GM19099 (cell line): ENCODE measurements around the gene CD2AP.

Experiments
- POLR2A ChIP-seq: IDR thresholded peaks from 3 replicates; pipeline ENCODE4 v1.6.1; 2011; ENCODE audit warnings: low read depth; ENCODE audit not compliant: insufficient read length; ENCODE audit errors: extremely low read depth

Gene CD2AP

GRCh38 chr6:47520282-47520681, 42.7 kb downstream of the CD2AP start:
- no peak for TF ChIP-seq POLR2A

DNA sequence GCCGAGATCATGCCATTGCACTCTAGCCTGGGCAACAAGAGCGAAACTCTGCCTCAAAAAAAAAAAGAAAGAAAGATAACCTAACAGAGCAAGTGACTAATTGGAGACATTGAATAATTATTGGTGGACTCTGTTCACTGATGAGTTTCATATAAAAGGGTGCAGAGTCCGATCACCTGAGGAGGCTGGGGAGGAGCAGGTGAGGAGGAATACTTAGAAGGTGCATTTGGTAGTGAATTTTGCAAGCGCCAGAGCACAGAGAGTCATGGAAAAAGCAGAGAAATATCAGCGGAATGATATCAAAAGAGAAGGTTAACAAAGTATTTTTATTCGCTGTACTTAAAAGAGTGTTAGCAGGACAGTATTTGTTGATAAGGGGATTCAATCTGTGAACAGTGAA, 44.4 kb downstream of the CD2AP start:
- no peak for TF ChIP-seq POLR2A

- no peak for TF ChIP-seq POLR2A
These were observed 46.7 kb downstream of the CD2AP start for GRCh38 chr6:47524136-47524845.

DNA sequence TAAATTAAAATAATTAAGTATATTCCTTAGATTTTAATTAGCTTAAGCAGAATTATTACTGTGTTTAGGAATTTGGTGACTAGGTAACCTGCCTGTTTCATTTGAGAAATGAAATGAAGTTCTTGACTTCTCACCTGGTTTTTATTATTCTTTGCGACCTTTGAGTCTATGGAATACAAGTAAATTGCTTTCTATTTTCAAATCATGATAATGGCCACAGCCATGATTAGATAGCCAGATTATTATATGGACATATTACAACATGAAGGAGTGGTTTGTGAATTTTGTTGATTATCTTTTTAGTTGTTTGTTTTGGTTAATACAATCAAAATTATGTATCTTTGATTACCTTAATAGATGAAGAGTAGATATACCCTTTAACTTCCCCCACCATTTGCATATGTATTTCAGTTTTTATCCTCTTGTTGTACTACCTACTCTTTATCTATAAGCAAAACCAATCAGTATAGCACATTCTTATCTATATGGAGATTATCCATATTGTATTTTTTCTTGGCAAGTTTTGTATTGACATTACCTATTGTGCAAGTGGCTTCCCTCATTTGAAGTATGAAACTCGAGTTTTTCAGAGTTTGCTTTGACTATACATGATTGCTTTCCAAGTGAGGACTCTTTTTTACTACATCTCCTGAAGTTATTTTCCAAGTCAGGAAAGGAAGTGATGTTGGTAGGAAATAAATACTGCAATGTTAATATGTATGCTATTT, 47.9 kb downstream of the CD2AP start:
- TF ChIP-seq POLR2A, result no peak

- TF ChIP-seq POLR2A, result no peak
These were observed 49.7 kb downstream of the CD2AP start for GRCh38 chr6:47527274-47527673.

DNA sequence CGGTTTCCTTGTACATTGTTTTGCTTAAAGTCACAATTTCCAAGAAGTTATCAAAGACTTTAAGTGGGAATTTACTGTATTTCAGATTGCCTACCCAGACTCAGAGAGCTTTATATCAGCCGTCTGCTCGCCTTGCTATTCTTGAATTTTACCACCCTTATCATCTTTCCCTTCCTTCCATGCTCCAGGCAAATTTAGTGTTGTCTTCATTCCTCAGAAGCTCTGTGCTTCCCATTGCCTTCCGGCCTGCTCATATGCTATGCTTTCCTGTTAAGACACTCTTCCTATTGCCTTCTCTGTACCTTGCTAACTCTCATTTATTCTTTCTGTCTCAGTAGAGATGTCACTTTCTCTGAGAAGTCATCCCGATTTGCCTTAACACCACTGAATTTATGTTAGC, 52.1 kb downstream of the CD2AP start:
- no peak for TF ChIP-seq POLR2A

DNA sequence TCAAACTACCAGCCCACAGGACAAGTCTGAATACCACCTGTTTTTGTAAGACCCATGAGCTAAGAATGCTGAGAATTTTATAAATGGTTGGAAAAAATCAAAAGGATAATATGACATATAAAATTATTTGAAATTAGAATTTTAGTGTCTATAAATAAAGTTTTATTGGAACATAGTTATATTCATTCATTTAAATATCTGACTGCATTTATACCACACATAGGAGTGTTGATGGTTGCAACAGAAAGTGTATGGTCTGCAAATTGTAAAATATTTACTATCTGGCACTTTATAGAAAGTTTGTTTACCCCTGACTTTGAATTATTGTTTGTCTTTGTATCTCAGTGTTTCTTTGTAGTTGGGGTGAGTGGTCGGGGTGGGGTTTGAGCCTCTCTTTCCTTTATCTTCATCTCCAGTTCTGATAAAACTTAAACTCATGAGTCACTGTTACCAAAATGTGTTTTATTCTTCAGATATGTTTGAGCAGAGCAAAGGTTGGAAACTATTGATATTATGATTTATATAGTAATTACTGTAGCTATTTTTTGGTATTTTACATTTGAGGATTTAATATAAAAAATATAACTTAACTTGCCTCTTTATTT, 55.5 kb downstream of the CD2AP start:
- TF ChIP-seq POLR2A, result no peak

DNA sequence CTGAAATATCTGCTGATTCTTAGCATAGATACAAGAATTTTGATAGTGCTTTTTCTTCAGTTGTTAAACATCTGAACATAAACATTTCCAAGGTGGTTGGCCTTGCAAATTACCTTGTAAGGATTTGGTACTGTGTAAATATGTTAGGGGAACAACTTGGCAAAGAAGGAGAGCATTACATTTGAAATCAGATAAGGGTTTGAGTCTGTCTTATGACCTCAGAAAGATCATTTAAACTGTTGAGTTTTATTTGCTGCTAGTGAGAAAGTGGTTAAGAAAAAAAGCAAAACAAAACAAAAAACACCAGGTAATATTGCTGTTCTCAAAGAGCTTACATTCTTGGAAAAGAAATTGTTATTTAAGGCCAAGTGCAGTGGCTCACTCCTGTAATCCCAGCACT, 56.5 kb downstream of the CD2AP start:
- TF ChIP-seq POLR2A, result no peak

- TF ChIP-seq POLR2A, result no peak
These were observed 58.0 kb downstream of the CD2AP start for GRCh38 chr6:47535316-47536225.

DNA sequence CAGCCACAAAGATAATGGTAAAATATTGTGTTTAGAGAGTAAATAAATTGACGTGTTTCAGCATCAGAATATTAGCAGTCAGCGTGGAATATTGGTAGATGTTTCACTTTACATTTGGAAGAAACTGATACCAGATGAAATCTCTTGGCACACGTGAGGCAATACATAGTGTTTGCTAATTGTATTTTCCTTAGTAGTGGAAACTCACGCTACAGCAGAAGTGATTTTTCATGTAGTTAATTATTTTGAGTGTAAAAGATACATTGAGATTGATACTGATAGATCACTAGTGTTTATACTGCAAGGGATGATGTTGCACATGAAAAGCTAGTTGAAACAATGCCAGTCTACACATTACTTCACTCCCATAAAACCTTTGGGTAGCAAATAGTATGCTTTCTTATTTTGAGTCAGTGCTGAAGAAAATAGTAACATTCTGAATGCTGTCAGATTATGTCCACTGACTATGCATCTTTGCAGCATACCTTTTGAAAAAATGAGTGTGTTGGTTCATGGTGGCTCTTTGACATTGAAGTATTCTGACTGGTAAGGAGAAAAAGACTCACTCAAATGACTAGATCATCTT, 59.3 kb downstream of the CD2AP start:
- no peak for TF ChIP-seq POLR2A

GRCh38 chr6:47545223-47545622, 67.6 kb downstream of the CD2AP start:
- no peak for TF ChIP-seq POLR2A

- no peak for TF ChIP-seq POLR2A
These were observed 74.1 kb downstream of the CD2AP start for GRCh38 chr6:47551670-47552069.

- TF ChIP-seq POLR2A, result no peak
These were observed 74.7 kb downstream of the CD2AP start for GRCh38 chr6:47552319-47552718.

- no peak for TF ChIP-seq POLR2A
These were observed 85.6 kb downstream of the CD2AP start for GRCh38 chr6:47563162-47563561.

DNA sequence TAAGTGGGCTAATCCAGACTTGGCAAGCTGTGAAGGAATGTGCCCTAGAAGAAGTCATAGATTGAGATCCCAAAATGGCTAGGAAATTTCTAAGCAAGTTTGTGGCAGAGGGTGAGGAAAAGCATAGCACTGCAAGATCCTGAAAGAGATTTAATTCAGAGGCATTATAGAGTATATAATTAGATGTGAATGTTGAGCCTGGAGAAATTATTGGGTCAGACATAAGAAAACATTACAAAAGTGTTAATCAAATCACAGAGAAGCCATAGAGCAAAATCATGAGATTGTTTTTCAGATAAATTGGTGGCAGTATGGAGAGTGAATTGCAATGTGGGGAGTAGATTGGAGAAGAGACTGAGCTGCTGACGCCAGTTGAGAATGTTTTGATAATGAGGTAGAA, 90.0 kb downstream of the CD2AP start:
- no peak for TF ChIP-seq POLR2A
